GM19324 (cell line): Measurements from ENCODE around the gene EYA4.

Source experiments
- ATAC-seq: cut with Tn5 transposase; IDR thresholded peaks from one replicate; pipeline ENCODE4 v1.9.1; 2021; ENCODE audit warnings: mild to moderate bottlenecking, moderate library complexity; ENCODE audit not compliant: unreplicated experiment, low FRiP score

EYA4 gene

GRCh38 chr6:133286765-133287164 is 45.6 kb downstream of the EYA4 start:
- ATAC-seq = no peak

DNA sequence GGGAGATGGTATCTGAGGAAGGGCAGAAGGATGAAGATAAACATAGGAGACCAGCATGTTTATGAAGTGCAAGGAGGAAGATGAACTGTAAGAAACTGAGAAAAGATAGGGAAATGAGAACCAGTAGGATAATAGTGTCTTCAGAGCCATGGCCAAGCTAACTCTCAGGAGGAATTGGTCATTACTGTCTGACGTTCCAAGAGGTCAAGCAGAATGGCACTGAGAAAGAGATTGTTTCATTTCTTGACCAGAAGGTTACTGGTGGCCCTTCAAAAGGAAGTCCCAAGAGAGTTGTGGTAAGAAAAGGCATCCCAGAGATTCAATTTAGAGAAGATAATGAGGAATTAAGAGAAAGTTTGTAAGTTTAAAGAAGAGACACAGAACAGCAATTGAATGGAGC is 47.5 kb downstream of the EYA4 start:
- no peak for ATAC-seq

GRCh38 chr6:133289733-133290306 is 48.7 kb downstream of the EYA4 start:
- ATAC-seq = no peak

- no peak for ATAC-seq
Observed at GRCh38 chr6:133290930-133291329, 49.8 kb downstream of the EYA4 start.

- no peak for ATAC-seq
Observed at GRCh38 chr6:133291671-133292070, 50.5 kb downstream of the EYA4 start.

- no peak for ATAC-seq
Observed at GRCh38 chr6:133297657-133298056, 56.5 kb downstream of the EYA4 start.

DNA sequence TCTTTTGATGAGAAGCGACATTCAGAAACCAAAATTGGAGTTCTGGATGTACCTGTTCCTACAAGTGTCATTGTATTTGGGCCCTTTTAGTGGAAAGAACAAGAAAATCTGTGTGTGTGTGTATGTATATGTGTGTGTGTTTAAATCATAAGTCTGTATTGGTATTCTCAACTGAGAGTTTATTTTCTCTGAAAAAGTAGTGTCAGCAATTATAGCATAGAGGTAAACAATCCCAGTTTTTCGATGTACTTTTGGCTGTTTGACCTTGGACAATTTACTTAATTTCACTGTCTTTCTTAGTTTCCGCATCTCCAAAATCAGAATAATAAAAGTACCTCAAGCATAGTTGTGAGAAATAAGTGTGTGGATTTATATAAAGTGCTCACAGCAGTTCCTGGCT is 57.2 kb downstream of the EYA4 start:
- ATAC-seq = no peak

- ATAC-seq = no peak
Observed at GRCh38 chr6:133298801-133299200, 57.6 kb downstream of the EYA4 start.

GRCh38 chr6:133300896-133301295 is 59.7 kb downstream of the EYA4 start:
- ATAC-seq = no peak

DNA sequence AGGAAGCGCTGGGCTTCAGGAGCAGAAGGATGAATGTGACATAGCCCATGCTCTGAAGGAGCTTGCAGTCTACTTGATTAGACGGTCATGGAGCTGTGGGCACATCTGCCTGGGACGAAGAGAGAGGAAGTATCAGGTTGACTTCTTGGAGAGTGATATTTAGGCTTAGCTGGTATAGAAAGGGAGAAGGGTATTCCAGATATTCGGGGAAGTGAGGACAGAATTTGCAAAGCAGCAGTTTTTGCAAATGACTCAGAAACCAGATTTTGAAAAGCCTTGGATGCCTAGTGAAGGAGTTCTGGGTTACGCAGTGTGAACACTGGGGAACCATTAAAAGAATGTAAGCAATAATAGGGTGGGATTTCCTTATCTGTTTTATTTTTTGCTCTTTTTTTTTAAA is 60.7 kb downstream of the EYA4 start:
- no peak for ATAC-seq

DNA sequence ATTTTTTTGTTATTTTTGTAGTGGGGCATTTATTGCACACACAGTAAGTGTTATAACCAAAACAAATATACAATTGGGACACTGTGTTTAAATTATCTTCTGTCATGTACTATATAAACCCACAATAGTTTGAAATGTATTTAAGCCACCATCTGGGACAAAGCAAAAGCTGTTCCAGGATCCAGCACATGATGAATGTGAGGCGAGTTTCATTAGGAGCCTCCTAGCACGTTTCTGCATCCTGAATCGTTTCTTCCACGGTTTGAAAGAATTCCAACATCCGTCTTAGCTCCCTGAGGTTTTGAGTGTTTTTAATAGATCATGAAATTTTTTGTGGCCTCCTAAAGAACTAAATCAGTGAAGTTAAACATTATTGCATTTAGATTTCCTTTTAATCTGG is 65.8 kb downstream of the EYA4 start:
- no peak for ATAC-seq

DNA sequence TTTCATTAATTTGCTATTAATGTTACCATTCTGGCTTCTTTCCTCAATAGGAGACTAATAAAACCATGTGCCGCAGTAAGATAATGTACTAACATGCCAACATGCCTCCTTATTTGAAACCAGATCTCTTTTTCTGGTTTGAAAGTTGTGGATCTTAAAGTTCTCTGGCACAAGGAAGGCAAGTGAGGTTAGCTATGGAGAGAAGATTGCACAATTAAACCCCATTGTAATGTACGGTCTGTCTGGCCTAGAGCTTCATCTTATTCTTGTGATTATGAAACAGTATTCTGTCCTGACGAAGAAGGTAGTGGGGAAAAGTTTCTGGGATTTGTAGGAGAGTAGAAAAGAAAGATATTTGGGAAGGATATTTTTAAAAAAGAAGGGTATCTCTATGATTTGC is 68.4 kb downstream of the EYA4 start:
- ATAC-seq = no peak

GRCh38 chr6:133312006-133312405 is 70.8 kb downstream of the EYA4 start:
- ATAC-seq = no peak

DNA sequence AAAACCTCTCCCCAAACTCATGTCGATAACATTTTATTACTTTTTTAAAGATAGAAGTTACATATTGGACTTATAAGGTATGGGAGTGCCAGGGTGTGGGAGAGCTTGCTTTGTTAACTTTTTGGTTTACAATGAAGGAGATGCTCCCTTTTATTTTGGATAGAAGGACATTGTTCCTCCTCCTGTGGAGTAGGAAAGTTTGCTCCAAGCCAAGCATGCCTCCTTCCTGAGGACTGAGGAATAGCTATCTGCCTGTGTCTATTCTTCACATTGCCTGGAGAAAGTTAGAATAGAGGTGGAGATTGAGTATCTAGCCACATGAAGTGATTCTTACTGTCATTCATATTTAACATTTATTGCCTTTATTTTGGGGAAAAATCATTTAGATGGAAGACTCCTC is 71.9 kb downstream of the EYA4 start:
- ATAC-seq = no peak

GRCh38 chr6:133314947-133315346 is 73.8 kb downstream of the EYA4 start:
- ATAC-seq = no peak

GRCh38 chr6:133315811-133316210 is 74.7 kb downstream of the EYA4 start:
- no peak for ATAC-seq

- ATAC-seq = no peak
Observed at GRCh38 chr6:133317704-133318103, 76.5 kb downstream of the EYA4 start.

DNA sequence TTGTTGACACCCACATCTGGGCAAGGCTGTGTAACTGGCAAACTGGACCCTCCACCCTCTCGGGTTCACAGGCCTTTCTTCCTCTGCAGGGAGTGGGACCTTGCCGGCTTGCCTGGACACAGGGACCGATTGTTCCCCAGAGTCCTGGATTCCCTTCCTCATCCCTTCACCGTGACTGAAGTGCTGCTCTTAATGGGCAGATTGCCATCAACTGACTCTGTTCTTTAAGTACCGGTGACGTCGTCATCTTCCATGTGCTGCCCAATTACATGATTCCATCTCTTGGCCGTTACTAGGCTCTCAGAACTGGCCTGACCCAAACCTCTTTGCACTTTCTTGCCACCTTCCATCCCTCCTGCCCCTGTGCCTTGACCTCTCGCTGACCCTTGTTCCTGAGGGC is 85.4 kb downstream of the EYA4 start:
- no peak for ATAC-seq

DNA sequence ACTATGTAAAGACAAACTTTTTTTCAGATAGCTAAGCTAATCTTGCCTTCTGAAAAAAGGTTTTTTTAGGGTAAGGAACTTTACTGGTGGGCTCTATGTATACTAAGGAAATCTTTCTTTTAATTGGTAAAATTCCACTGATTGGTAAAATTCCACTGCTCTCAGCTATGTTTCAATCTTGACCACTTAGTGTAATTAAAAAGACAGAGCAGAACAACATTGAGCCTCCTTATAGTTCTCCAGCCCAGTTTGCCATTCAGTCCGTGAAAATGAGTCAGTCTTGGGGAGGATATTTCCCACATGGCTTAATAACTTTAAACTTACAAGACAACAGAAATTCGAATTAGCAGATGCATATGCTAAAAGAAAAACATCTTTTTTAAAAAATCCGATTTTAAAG is 92.7 kb downstream of the EYA4 start:
- ATAC-seq = no peak

DNA sequence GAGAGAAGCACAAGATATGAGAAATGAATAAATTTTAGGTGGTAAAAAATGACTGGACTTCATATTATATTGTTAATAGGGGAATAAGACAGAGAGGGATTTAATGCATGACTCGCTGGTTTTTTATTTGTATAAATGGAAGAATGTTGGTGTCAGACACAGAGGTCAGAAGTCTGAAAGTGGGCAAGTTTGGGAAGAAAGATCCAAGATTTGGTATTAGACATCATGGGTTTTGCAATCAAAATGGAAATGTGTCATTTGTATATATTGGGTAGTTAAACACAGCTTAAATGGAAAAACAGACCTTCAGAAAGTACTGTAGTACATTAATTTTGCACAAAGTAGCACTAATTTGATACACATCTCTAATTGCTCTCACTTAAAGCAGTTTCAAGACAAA is 96.2 kb downstream of the EYA4 start:
- ATAC-seq = no peak

DNA sequence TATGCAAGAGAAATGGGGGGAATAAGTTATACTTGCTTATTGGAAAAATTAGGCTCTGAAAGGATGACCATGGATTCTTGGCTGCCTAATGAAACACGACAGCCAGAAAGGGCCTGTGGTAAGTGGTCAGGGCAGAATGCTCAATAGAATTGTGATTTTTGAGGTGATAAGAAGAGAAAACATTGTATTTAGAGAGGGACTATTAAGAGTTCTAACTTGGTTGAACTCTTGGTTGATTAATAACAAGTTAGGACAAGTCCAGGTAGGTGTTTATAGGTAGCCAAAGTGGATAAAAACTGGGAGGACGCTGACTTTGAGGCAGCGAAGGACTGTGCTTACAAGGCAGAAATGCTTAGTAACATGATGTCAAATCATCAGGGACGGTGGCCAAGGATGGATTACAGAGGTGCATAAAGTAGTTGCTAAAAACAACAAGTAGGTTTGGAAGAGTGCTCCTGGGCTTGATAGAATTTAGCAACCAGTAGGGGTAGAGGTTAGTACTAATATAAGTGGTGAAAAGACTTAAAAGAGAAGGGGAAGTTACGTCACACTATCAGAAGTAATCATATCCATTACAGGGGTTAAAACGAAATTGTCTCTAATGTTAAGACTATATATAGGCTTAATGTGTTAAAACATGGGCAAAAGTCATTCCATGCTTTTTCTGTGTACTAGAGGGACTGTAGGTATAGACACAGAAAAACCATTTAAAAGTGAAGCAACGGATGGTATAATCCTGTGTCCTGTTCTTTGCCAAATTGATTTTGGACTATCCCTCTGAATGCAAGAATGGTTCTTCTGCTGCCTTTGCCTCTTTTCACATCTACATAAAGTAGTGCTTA is 98.6 kb downstream of the EYA4 start:
- ATAC-seq = no peak

DNA sequence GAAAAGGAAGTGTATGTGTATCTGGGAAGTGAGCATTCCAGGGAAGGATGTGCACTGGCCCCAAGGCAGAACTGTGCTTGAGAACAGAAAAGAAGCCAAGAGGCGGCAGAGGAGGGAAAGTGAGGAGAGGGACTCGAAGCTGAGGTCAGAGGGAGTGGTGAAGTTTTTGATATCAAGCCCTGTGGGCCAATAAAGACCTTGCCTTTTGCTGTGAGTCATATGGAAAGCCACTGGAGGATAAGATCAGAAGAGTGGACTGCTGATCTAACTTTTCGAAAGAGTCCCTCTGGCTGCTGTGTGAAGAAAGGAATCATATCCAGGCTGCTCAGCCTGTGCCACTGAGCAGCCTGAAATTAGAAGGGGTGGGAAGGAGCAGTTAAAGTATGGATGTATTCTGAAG is 99.4 kb downstream of the EYA4 start:
- no peak for ATAC-seq
